Activated T-cell treated with anti-CD3 and anti-CD28 coated beads for 48 hours (primary cell): ENCODE results near the gene COG6.

Experiments used
- DNase-seq: peaks from one replicate; pipeline ENCODE4 v3.0.0-alpha.2; 2020; ENCODE audit warnings: low read depth

Gene COG6

DNA sequence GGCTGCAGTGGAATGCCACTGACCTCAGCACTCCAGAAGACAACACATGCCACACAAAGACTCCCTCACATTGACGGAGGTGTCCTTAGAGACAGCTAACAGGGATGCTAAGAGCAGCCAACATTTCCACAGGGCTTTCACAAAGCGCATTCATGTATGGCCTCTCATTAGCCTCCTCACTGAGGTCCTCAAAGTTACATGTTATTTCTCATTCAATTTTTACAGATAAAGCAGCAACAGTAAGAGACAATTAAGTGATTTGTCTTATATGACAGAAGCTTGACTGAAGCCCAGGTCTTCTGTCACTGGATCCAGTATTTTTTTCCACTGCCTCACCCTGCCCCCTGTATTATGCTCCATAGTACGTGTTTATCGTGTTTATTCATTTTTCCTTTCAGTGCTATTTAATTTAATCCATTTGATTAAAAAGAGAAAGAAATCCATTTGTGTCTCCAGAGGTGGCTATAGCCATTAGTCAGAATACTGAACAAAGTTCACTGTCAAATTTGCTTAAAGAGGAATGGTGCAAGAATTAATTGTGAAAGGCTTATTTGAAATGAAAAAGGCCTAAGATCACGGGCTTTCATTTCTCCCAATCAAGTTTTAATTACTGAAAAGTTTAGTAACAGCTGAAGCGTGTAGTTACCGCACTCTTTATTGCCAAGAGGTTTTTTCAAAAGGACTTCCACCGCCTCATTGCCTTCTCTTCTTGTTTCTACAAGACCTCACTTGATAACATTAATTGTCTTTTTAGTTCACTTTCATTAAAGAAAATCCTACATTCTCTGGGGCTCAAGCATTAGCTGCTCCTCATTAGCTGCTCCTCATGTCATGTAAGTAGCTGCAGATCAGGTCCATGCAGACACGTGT lies 115.0 kb downstream of the COG6 start:
- DNase-seq = no peak

- DNase-seq = no peak
Measured at GRCh38 chr13:39773833-39774232, 118.4 kb downstream of the COG6 start.

GRCh38 chr13:39776439-39776838 lies 121.0 kb downstream of the COG6 start:
- no peak for DNase-seq

- no peak for DNase-seq
Measured at GRCh38 chr13:39777021-39777420, 121.6 kb downstream of the COG6 start.

DNA sequence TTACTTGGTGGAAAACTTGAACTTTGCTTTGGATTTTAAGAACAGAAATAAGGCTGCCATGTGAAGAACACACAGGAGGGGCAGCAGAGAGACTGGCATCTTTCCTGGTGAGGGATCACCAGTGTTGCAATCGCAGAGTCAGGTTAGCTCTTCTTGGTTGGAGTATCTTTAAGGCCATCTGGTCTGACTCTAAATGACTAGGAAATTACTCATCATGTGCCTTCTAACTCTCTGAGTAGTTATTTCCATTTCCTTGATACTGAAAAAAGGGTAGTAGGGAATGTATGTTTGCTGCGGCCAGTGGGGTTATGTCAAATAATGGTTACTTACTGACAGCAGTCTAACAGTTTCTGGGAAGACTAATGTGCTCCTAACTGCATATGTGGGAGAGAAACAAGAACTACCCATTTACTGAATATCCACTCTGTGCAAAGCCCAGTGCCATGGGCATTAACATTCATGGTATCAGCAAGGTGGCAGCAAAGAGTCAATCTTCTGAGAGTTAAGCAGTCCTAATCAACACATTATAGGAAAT lies 122.1 kb downstream of the COG6 start:
- DNase-seq = peak; percentile 41

DNA sequence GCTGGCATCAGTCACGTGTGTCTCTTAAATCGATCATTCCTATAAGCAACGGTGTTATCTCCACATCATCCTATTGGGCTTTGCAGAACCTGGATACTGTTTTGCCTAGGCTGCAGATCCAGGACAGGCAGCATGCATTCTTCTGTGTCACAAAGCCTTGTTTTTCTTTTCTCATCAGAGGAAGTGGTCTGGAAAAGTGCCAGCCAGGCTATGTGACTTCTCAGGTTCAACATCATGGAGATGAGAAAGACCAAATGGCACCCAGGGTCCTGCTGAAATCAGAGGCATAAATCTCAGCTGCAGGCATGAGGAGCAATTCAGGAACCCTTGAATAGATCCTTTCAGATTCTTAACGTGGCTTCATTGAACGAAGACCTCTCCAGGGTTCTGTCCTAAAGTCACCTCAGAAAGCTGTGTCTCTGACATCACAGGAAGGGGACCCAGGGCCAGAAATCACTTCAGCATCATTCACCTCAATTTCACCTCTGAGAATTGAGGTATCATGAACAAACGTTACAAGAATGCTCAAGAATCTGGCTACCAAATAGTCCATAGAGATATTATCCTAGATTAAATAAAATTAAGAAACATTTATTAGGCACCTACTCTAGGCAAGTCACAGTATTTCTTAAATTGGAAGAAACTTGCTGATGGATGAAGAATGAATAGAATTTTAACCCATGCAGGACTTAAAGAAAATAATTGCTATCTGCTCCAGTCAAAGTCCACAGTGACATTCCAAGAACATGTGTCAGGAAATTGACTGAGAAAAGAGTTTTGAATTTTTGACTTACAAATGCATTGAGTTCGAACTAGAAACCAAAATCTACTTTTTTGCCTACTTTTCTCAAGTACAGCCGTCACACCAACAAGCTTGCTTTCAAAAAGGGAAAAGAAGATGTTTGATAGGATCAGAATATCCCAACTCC lies 124.1 kb downstream of the COG6 start:
- no peak for DNase-seq

DNA sequence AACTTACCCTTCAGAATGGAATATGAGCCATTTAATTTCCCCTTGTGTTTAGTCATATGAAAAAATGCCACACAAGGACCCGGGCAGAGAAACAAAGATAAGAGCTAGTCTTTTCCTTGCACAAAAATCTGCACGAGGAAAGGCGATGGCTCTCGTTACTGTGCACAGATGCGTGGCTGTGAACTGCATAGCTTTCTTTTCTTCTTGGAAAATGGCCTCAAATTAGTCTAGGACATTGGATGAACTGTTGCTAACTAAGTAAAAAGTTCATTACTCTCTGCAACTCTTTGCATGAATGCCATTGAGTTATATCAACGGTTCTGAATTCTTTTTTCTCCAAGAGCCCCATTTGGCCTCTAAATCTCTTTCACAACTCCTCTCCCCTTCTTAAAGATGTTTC lies 125.2 kb downstream of the COG6 start:
- no peak for DNase-seq

DNA sequence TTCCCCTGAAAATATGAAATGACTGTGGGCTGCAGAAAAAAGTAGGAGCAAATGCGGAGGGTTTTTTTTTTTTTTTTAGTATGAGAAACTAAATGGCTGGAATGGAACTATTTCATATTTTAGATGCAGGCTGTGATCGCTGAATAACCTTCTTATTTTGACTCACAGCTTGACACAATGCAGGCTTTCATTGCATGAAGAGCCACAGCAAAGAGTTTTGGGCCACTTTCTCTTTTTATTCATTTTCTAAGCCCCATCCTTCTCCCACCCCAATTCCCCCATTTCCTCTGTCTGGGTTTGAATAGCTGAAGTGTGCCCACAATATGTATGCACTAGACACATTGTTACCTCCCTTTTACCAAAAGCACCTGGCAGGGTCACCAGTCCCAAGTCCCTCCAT lies 125.9 kb downstream of the COG6 start:
- no peak for DNase-seq

DNA sequence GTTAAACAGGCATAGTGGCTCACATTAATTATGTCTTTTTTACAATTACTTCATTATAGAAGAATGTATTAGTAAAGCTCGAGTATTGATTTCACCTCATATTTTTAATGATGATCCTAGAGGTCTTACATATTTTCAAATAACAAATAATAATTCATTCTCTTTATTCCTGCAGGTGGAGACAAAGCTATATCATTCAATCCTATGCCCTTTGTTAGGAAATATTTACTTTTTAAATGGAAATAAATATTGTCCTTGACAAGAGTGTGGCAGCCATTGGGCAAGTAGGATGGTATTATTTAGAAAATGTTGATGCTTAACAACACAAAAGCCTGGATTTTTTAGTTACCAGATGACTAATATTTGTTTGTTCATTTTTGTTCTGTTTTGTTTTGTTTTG lies 127.6 kb downstream of the COG6 start:
- no peak for DNase-seq

- DNase-seq = no peak
Measured at GRCh38 chr13:39784347-39784746, 128.9 kb downstream of the COG6 start.

- DNase-seq = no peak
Measured at GRCh38 chr13:39786091-39786490, 130.6 kb downstream of the COG6 start.

- DNase-seq = no peak
Measured at GRCh38 chr13:39787086-39787487, 131.6 kb downstream of the COG6 start.

DNA sequence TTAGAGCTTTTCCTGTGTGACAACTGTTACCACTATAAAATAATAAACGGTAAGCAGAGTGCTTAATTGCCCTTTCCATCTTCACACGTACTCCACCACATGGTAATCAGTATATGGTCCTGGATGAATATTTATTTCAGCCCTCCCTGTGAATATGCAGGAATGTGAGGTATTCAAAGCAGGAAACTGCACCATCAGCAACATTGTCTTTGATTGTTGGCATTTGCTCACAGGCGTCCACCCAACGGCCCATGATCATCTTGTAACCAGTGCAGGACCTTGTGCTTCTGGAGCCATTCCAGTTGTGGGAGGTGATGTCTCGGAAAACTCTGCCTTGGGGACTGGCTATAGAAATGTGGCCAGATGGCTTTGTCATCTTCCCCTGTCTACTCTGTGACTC lies 132.6 kb downstream of the COG6 start:
- no peak for DNase-seq

- no peak for DNase-seq
Measured at GRCh38 chr13:39789451-39789850, 134.0 kb downstream of the COG6 start.
